BE2C (cell line): ENCODE data around the gene DPYSL4.

Experiments used
- DNase-seq: peaks from one replicate; pipeline ENCODE4 v3.0.0-alpha.2; 2020
- H3K27me3 ChIP-seq: fragments of 250-450 bp; sonication (Bioruptor Pico); 2 replicates; pipeline ENCODE4 v1.5.1; 2020; ENCODE audit warnings: mild to moderate bottlenecking
- H3K36me3 ChIP-seq: fragments of 250-450 bp; sonication (Bioruptor Pico); 2 replicates; pipeline ENCODE4 v1.5.1; 2020; ENCODE audit warnings: mild to moderate bottlenecking
- H3K4me1 ChIP-seq: fragments of 250-450 bp; sonication (Bioruptor Pico); 2 replicates; pipeline ENCODE4 v1.5.1; 2020
- H3K4me3 ChIP-seq: 2 replicates; pipeline ENCODE4 v1.5.1; 2011; ENCODE audit warnings: low read depth, low read length
- H3K9me3 ChIP-seq: fragments of 250-450 bp; sonication (Bioruptor Pico); 2 replicates; pipeline ENCODE4 v1.5.1; 2020
- CTCF ChIP-seq: IDR thresholded peaks from 2 replicates; pipeline ENCODE4 v1.5.1; 2012; ENCODE audit warnings: mild to moderate bottlenecking, low read depth, low read length

DPYSL4 gene

GRCh38 chr10:132140167-132140925 is 46.4 kb upstream of the DPYSL4 start:
- Histone ChIP-seq H3K9me3 (no peaks in the 10 kb centered on the region), H3K27me3 (no peaks in the 10 kb centered on the region), H3K4me3 (no peak overlapping the region), H3K4me1 (no peaks in the 10 kb centered on the region), H3K36me3 (no peaks in the 10 kb centered on the region)
- peak; percentile 3 for DNase-seq
- no peak for TF ChIP-seq CTCF

- Histone ChIP-seq H3K9me3 (no peaks in the 10 kb centered on the region), H3K36me3 (no peaks in the 10 kb centered on the region), H3K4me3 (no peak overlapping the region), H3K4me1 (no peaks in the 10 kb centered on the region), H3K27me3 (no peaks in the 10 kb centered on the region)
- TF ChIP-seq CTCF = no peak
- peak; percentile 4 for DNase-seq
Observed at GRCh38 chr10:132141076-132141475, 45.7 kb upstream of the DPYSL4 start.

GRCh38 chr10:132141526-132142395 is 45.0 kb upstream of the DPYSL4 start:
- no peak overlapping the region for H3K4me3 ChIP-seq
- H3K36me3 ChIP-seq = no peaks in the 10 kb centered on the region
- TF ChIP-seq CTCF = no peak
- no peaks in the 10 kb centered on the region for H3K9me3 ChIP-seq
- H3K4me1 ChIP-seq = no peaks in the 10 kb centered on the region
- no peaks in the 10 kb centered on the region for H3K27me3 ChIP-seq
- peak; percentile 4 for DNase-seq

GRCh38 chr10:132142396-132143161 is 44.2 kb upstream of the DPYSL4 start:
- Histone ChIP-seq H3K27me3 (no peaks in the 10 kb centered on the region), H3K36me3 (no peaks in the 10 kb centered on the region), H3K4me1 (no peaks in the 10 kb centered on the region), H3K9me3 (no peaks in the 10 kb centered on the region), H3K4me3 (no peak overlapping the region)
- TF ChIP-seq CTCF = peak; percentile 72
- DNase-seq = peak; percentile 71

GRCh38 chr10:132143162-132143561 is 43.6 kb upstream of the DPYSL4 start:
- Histone ChIP-seq H3K4me3 (no peak overlapping the region), H3K36me3 (no peaks in the 10 kb centered on the region), H3K27me3 (no peaks in the 10 kb centered on the region), H3K4me1 (no peaks in the 10 kb centered on the region), H3K9me3 (no peaks in the 10 kb centered on the region)
- no peak for TF ChIP-seq CTCF
- DNase-seq = peak; percentile 28
